ENCODE data around the gene DACH2.

The DACH2 gene

DNA sequence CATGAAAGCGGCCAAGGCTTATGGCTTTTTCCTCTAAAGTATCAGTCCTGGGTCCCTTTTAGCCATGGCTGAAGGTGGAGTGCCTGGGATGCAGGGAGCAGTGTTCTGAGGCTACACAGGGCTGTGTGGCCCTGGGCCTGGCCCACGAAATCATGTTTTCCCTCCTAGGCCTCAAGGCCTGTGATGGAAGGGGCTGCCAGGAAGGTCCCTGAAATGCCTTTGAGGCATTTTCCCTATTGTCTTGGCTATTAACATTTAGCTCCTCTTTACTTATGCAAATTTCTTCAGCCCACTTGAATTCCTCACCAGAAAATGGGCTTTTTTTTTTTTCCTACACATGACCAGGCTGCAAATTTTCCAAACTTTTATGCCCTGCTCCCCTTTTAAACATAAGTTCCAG lies 657.0 kb downstream of the DACH2 start:
- no peak for DNase-seq (ENCODE audit: low read depth, low spot score)

DNA sequence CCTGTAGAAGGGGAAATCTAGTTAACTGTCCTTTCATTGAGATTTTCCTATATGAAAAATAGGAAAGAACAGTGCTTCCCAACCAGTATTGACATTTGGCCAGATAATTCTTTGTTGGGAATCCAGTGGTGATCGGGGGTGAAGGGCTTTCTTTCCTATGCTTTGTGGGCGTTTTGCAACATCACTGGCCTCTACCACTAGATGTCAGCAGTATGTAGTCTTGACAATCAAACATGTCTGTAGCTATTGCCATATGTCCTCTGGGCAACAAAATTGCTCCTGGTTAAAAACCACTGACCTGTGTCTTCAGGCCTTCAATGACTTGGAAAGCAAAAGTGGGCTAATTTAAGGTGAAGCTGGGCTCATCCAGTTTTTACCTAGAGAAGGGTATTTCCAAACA lies 658.5 kb downstream of the DACH2 start:
- no peak for DNase-seq (ENCODE audit: low read depth, low spot score)

DNA sequence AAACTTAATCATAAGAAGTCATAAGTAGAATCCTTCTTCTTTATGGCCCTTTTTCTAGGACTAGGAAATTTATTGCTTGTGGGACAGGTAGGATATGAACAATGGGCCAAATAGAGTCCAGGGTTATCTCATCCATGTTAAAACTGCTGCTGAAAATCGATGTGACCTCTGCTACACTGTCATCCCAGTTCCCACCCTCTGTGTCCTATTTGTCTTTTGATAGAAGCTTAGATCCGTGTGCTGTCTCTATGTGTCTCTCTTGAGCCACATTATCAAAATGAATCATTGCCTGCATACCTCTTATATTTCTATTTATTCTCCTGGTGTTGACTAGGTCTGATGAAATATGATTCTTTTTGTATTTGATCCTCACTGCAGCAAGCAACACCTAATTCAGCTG lies 661.4 kb downstream of the DACH2 start:
- no peak for DNase-seq (ENCODE audit: low read depth, low spot score)

DNA sequence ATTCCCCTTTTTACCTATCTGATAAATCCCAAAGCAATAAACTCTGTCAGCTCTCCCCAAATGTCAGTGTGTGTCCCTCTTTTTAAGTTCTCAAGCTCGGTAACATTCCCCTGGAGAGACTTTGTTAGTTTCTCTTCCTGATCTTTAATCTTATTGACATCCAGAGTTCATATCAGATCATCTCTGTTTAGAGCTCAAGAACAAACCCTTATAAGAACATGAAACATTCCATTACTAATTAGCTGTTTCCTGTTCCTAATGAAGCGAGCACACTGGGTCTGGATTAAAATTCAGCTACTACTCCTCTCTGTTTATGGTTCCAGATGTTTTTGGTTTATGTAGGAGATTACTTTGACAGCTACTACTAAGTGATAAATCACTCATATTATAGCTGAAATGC lies 681.5 kb downstream of the DACH2 start:
- DNase-seq (ENCODE audit: low read depth, low spot score): no peak

DNA sequence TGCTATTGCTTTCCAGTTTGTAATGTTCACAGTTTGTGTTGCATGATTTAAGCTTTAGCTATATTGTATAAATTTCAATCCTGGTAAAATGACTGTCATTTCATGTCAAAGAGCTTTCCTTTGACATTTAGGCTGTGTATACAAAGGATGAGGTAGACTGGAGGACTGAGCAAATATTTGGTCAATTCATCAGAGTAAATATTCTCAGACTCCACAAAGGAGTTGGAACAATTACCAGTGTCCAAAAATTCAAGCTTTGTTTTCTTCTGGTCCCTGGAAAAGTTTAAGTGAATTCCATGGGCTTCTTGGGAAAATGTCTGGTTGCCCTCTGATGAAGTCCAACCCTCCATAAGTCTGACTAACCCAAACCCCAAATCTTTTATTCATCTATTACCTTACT lies 682.4 kb downstream of the DACH2 start:
- DNase-seq (ENCODE audit: low read depth, low spot score): no peak

DNA sequence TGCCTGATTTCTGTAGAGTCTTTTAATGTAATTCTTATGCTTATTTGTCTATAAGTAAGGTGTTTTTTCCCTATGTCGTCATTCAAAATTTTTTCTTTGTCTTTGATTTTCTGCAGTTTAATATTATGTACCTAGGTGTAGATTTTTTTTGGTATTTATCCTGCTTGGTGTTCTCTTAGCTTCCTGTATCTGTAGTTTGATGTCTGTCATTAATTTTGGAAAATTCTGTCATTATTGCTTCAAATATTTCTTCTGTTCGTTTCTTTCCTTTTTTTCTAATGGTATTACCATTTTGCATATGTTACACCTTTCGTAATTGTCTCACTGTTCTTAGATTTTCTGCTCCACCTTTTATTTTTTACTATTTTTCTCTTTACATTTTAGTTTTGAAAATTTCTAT lies 696.9 kb downstream of the DACH2 start:
- no peak for DNase-seq (ENCODE audit: low read depth, low spot score)

All from activated naive CD8-positive, alpha-beta T cell treated with anti-CD3 and anti-CD28 coated beads, Interleukin-2, amount 50 U/mL, for 16 hours (primary cell).